HG02884 (cell line): Measurements from ENCODE around the gene EPHX1.
A peak's percentile ranks its signal among the peaks of the same experiment; 100 is the strongest.

Experiments used
- ATAC-seq: cut with Tn5 transposase; IDR thresholded peaks from one replicate; pipeline ENCODE4 v1.9.1; 2021; ENCODE audit warnings: mild to moderate bottlenecking, moderate library complexity; ENCODE audit not compliant: unreplicated experiment

EPHX1 gene

DNA sequence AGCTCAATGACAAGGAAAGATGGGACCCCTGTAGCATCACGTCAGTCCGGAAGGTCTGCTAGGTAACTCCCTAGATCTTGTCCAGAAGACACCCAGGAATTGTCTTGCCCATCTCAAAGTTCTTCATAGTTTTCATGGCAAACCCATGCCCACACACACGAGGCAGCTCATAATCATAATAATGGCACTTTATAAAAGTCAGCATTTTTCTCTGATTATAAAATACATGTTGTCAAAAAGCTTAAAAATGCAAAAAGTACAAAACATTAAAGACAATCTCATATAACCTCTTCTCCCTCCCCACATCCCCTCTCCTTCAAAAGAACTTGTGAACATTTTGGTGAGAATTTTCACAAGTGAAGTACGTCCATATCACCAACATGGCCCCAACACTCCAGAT lies 30.8 kb downstream of the EPHX1 start:
- no peak for ATAC-seq

DNA sequence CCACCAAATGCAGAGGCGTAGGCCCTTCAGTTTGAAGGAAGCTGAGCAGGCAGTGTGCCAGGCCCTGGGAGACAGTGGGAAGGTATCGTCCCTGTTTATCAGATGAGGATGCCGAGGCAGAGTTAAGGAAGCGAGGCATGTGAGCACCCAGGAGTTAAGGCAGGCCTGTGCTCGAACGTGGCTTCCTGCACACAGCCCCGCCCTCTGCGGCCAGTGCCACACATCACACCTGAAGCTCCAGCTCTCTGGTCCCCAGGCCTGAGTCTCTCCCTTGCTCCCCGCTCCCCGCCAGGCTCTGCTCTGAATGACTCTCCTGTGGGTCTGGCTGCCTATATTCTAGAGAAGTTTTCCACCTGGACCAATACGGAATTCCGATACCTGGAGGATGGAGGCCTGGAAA lies 32.1 kb downstream of the EPHX1 start:
- no peak for ATAC-seq

DNA sequence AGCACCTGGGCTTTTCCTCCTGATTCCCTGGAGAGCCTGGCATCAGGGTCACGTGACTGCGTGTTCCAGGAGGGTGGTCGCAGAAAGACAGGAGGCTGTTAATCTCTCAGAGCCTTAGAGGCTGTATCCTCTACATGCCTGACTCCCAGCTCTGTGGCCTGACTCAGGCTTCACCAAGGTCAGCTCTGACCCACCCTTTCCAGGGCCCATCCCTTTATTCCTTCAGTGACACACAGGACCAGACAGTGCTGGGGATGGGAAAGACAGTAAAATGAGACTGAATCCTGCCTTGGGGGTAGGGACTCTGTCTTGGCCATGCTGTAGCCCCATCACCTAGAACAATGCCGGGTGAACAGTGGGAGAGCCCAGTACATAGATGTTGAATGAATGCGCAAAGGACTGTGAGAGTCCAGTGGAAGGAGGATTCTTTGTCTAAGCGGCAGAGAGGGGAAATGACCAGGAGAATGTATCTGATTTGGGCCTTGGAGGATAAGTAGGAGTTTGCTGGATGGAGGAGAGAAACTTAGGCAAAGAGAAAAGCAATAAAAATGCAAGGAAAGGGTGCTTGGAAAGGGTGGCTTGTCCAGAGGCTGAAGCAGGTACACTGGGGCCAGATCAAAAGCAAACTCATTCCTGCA lies 33.0 kb downstream of the EPHX1 start:
- ATAC-seq: no peak

DNA sequence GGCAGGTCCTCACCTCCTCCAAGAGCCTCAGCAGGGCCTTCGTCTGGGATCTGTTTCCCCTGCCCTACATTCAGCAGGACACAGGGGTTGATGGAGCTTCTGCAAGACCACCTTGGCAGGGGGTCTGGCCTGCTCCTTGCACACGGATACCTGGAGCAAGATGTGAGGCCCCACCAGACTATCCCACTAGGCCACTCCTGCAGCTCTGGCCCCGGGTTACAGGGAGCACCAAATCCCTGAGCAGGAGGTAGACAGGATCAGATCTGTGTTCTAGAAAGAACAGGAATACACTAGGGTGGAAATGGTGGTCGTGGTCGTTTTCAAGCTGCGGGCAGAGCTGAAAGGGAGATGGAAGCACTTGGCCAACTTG lies 33.5 kb downstream of the EPHX1 start:
- no peak for ATAC-seq

DNA sequence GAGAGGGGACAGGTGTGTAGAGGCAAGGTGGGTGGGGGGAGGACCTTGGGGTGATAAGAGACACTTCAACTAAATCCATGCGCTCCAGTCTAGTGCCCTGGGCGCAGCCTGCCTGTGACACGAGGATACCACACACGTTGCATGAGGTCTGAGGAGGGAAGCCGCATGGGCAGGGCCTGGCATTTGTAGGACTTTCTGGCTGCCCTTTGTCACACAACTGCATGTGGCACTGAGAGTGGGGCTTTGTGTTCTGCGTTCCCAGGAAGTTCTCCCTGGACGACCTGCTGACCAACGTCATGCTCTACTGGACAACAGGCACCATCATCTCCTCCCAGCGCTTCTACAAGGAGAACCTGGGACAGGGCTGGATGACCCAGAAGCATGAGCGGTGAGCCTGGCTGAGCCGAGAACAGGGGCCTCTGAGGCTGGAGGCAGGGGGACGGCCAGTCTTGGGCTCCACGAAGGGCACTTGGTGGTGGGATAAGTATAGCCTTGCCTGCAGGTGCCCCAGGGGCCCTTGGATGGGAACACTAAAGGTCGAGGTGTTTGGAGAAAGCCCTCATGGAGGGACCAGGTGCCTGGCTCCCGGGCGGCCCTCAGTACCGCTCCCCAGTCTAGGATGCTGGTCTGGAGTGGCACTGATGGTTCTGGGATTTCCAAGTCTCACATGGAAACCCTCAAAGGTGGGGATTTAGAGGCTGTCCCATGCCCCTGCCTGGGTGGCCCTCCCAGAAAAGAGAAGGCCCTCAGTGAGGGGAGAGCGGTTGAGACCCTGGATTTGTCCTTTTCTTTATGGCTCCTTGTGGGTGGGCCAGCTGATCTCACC lies 34.5 kb downstream of the EPHX1 start:
- ATAC-seq: no peak

DNA sequence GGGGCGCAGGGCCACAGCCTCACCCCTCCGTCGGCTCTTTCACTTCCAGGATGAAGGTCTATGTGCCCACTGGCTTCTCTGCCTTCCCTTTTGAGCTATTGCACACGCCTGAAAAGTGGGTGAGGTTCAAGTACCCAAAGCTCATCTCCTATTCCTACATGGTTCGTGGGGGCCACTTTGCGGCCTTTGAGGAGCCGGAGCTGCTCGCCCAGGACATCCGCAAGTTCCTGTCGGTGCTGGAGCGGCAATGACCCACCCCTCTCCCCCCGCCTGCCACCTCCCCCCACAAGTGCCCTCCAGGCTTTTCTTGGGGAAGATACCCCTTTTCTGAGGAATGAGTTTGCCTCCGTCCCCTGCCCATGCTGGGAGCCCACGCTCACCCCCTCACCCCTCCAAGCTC lies 35.2 kb downstream of the EPHX1 start:
- no peak for ATAC-seq

DNA sequence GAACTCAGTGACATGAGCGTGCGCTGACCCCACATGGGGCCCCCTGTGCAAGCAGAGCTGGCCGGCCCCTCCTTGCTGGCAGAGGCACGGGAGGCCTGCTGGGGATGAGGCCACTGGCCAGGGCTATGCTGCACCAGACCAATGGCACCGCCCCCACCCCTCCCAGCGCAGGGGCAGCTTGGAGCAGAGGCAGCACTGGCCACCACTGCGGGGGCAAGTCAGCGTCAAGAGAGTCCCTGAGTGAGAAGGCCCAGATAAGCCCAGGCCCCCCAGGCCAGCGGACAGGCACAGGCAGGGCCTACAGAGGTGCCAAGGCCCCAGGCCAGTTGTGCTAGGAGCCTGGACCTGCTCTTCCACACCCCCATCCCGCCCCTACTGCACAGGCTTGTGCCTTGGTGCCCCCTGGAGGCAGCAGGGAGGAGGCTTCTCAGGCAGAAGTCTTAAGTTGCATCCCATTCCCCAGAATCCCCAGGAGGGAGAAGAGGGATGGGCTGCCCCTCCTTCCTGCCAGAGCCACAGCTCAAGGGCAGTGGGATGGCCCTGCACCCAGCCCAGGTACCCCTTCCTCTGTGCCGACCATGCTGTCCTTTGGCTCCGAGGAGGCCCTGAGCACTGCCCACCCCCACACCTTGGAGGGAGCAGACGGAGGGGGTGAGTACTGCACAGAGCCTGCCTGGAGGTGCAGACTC lies 35.8 kb downstream of the EPHX1 start:
- ATAC-seq: no peak

DNA sequence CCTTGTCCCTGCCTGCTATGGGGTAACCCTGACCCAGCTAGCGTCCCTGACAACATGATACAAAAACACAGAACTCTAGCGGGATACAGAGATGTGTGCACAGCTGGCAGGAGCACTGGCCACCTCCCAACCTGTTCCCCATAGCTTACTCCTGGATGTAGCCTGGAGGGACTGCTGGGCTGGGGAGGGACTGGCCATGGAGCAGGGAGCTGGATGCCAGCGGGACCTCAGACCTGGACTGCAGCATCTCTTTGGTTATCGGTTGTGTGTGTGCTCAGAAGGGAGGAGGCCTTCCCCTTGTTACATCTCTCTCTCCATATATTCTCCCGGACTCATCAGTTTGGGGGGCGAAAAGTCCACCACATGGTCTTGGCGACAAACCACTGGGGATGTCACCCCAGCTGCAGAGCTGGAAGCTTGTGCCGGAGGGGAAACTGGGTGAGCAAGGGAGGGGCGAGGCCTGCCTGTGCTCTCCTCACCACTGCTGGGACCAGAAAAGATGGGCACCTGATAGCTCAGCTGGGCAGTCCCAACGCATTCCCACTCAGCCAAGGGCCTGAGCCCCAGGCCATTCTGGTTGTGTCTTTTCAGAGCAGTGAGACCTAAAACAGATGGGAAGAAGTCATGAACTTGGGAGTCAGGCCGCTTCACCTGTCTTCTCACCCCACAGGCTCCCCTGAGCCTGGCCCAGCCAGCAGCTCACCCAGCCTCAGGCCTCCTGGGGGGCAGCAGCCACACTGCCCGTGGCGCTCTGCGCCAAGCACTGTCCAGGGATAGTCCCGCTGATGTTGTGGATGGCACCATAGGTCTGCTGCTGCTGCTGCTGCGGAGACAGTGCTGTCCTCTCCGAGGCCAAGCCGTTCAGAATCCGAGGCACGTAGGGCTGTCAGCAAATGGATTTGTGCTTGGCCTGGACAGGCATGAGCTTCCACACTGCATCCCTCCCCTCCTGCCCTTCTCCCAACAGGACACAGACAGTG lies 36.7 kb downstream of the EPHX1 start:
- ATAC-seq: no peak

DNA sequence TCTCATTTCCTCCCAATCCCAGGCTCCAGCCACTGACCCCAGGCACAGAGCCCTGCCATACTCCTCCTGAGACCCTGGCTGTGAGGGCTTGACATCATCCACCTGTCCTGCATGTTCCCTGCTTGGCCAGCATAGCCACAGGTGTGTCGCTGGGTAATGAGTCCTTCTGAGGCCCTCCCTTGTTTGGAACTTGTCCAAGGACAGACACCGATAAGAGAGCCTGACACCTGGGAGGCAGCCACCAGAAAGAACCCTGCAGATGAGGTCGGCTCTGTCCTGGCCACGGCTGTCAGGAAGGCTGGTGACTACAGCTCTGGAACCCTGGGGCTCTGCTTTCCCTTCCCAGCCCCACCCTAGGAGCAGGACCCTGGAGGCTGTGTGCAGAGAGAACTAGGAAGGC lies 37.7 kb downstream of the EPHX1 start:
- peak; percentile 0 for ATAC-seq

DNA sequence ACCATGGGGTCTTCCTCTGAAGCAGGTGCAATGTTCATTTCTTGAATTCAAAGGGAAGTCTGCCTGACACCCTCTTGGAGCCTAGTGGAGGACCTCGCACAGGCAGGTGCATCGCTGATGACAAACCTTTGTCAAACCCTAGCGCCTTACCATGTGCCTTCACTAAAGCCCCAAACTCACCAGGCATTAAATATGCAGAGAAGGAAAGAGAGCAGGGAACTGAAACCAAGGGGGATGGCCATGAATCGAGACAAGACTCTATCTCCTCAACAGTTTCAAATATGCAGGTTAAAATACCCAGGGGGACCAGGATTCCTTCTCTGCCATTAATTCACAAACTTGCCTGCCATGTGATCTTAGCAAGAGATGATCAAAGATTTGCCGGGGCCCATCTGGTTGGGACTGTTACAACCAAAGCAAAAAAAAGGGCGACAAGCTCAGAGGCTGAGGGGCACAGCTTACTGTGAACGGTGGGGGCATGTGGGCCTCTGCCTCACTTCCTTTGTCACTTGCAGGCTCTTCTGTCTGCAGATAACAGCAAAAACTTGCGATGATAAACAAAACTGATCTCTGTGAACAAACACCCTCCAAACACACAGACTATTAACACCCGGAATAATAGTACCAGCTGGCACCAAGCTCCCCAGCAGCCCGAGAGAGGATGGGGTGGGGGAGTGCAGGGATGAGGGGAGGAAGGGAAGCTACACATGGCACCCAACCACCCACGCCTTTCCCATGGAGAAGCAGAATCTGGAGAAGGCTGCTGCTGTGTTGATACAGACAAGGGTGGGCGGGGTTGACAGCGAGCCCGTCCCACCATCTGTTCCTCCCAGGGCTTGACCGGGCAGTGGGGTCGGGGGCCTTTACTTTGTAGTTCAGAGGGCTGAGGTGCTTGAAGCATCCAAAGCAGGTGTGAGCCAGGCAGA lies 38.4 kb downstream of the EPHX1 start:
- ATAC-seq: peak; percentile 59

DNA sequence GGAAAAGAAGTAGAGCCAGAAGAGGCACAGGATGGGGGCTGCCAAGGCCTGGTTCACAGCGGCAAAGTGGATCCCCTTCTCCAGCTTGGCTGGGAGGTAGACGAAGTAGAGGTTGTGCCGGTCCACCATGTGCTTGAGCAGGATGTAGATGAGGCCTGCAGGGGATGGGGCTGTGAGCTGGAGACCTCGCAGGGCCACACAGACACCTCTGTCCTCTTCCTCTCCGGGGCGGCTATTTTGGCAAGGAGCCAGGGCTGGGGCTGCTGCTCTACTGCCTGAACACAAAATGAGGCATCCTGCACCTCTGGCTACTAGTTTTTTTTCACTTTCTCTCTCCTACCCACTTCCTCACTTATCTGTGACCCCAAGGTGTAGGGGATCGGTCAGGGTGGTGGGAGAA lies 40.0 kb downstream of the EPHX1 start:
- ATAC-seq: no peak

DNA sequence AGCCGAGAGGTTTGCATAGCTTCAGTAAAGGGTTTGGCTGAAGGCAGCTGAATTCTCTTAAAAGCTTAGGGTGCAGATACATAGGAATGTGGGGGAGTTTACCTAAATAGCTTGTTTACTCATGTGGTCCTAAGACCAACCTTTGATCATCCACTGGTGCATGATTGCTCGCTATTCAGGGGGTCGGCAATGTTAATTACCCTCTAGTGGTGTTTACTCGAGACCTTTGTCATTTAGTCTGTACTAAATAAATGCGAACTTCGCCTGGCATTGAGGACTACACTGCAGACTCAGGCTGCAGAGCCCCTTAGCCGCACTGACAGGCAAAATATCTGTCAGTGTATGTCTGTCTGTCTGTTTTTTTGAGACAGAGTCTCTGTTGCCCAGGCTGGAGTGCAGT lies 40.4 kb downstream of the EPHX1 start:
- ATAC-seq: no peak

DNA sequence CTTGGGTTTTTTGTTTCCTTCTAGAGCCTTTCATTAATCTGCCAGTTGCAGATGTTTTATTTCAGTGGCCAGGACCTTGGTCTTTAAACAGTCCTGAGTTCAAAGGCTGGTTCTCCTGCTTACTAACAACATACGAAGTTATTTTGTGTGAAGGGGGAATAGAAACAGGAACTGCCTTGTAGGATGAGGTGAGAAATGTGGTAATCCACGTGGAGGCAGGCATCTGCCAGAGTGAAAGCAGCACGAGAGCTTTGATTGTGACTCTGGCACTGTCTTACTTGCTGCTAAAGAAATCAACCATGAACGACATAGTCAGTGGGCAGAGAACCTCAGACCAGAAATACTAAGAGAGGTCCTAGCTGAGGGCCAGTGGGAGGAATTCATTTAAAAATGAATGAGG lies 41.9 kb downstream of the EPHX1 start:
- peak; percentile 49 for ATAC-seq

DNA sequence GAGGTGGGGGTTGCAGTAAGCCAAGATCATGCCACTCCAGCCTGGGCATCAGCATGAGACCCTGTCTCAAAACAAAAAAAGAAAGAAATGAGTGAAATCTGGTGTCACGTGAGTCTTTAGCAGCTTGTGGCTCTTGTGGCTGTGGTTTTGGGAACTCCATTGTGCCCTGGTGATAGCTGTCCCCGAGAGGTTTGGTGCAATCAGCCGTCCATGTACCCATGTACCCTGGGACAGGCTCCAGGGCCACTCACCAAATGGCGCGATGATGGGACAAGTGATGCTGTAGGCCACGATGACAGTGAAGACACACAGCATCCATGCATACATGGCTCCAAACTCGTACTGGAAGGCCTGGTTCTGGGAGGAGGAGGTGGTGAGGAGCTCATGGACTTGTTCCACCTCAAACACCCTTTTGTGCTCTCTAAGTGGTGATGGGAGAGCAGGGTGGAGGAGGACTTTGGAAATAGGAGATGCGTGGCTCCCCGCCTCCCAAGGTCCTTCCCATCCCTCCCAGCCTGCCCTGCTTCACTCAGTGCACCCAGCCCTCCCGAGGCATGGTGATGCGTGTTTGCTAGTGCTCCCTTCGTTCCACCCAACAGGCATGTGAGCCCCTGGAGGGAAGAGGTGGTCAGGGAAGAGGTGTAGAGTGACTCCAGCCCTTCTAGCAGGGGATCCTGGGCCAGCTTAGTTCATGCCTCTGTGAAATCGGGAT lies 42.6 kb downstream of the EPHX1 start:
- ATAC-seq: no peak

DNA sequence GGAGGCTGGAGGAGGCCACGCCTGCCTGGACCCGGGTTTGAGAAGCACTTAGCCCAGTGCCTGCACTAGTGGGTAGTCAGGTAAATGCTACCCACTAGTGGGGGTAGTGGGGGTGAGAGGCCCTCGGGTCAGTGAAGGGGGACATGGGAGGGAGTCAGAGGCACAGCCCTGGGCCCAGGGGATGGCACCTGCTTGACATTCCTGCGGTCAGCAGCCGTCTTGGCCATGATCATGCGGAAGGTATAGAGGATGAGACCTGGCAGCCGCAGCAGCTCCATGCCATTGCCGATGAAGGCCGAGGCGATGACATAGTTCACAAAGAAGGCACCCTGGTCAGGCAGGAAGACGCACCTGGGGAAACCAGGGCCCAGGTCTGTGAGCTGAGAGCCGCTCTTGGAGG lies 43.5 kb downstream of the EPHX1 start:
- ATAC-seq: no peak

DNA sequence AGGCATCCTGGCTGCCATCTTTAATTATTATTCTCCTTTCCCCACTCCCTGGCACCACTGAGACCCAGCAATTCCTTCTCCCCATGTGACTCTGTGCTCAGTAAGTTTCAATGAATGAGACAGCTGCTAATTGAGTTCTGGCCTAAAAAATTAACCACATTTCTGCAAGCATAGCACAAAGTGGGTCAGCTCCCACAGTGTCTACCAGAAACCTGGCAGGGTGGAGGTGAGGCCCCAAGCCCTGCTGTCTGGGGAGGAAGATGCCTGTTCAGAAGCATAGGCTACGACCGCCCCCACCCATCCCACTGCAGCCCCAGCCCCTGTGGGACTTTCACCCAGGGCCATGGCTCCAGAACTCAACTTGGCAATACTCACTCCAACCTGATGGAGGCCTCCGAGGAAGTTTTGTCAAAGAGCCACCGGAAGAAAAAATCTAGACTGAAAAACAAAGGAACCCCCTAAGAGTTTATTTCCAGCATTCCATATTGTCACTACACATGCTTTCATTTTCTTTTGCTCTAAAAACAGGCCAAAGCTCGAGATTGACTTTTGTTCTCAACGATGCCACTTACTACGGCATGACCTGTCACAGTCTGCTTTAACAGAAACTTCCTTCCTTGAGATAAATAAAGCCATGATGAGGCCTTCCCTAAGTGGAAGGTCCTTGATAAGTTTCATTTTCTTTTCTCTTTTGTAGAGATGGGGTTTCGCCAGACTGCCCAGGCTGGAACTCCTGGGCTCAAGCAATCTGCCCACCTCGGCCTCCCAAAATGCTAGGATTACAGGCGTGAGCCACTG lies 45.8 kb downstream of the EPHX1 start:
- ATAC-seq: no peak

DNA sequence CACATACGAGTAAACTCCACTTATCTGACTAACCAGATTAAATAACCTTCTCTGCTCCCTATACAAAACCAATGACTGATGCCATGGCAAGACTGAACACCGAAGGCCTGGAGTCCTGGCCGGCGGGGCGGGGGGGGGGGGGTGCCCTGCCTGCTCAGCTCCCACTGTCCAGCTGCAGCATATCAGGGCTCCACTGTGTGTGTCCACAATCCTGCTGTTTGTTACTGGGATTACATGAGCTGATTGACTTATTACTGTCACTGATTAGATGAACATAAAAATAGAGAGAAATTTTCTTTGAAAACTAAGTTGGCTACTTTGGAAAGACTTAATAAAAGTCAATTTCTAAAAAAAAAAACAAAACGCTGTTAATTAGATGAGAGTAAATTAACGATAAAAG lies 47.3 kb downstream of the EPHX1 start:
- ATAC-seq: no peak

DNA sequence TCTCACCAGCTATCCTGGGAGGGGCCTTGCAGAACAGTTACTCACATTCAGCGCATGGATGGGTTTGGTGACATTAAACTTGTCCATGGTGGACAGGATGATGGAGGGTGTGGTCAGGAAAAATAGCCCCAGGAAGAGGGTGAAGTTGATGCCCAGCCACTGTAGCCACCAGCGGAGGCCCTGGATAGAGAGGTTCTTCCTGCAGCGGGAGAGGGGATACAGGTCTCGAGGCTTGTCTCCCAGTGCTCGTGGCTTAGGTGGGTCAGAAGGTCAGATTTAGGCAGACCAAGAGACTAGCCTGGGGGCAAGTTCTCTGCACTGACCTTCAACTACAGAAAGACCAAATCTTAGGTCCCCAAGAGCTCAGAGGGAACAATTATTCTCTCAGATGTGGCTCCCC lies 49.2 kb downstream of the EPHX1 start:
- ATAC-seq: no peak
